Retinal pigment epithelial cell (primary cell): ENCODE results near the gene COBL.

Experiments used
- DNase-seq: peaks from one replicate; pipeline ENCODE4 v3.0.0-alpha.2; 2010; ENCODE audit warnings: low read depth
- H3K4me3 ChIP-seq: 2 replicates; pipeline ENCODE4 v1.5.1; 2011; ENCODE audit warnings: mild to moderate bottlenecking, low read length, control low read depth, moderate library complexity
- TF ChIP-seq, protein P1 (sequence below): conservative IDR thresholded peaks from 2 replicates; pipeline ENCODE4 v1.5.1; 2011; ENCODE audit warnings: low read depth, low read length, control low read depth, inconsistent platforms

COBL gene

DNA sequence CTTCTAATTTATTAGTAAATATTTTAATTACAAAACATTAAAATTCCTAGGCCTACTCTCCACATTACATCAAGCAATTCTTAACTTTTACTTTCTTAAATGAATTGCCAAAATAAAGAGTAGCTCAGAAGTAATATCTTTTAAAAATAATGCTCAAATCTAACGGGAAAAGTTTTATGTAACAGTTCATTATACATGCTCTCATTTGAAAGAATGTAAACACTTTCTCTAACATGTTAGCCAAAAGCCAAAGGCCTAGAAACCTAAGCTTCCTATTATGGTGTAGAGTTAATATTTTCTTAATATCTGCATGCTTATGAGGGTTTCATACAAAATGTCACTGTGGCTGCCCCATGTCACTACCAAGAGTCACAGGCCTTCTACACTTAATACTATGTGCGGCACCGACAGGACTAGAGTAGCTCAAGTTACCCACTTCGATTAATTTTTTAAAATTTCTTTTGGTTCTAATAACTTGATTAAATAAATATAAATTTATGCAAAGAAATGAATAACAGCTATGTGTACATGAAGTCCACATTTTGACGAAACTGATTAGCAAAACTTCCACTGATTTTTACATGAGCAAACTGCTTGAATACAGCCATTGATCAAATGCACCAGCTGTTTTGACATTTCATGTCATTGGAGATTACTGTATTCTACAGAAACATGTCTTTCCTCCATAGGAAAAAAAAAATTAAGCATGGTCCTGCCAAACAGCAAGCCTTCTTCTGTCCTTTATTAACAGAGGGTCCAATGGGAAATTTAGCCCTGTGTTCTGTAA, 3.5 kb downstream of the COBL start:
- DNase-seq, result no peak
- no peak overlapping the region for H3K4me3 ChIP-seq
- TF ChIP-seq, protein P1, sequence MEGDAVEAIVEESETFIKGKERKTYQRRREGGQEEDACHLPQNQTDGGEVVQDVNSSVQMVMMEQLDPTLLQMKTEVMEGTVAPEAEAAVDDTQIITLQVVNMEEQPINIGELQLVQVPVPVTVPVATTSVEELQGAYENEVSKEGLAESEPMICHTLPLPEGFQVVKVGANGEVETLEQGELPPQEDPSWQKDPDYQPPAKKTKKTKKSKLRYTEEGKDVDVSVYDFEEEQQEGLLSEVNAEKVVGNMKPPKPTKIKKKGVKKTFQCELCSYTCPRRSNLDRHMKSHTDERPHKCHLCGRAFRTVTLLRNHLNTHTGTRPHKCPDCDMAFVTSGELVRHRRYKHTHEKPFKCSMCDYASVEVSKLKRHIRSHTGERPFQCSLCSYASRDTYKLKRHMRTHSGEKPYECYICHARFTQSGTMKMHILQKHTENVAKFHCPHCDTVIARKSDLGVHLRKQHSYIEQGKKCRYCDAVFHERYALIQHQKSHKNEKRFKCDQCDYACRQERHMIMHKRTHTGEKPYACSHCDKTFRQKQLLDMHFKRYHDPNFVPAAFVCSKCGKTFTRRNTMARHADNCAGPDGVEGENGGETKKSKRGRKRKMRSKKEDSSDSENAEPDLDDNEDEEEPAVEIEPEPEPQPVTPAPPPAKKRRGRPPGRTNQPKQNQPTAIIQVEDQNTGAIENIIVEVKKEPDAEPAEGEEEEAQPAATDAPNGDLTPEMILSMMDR, result no peak

DNA sequence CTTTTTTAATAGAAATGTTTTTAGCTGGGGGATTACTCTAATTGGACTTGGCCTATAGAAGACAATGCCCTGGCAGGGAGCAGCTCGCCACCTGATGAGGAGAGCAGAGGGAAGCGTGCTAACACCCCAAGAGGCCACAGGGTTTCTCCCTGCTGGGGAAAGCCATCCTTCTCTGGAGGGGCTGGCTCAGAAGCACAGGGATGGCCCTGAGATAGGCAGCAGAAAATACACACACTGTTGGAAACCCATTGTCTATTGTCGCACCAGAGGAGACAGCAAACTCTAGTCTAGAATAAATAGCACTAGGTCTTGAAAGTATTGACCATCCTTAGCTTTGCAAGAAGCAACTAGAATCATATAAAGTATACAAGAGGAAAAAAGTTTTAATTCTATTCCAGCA, 5.4 kb downstream of the COBL start:
- H3K4me3 ChIP-seq, result no peak overlapping the region
- no peak for DNase-seq

DNA sequence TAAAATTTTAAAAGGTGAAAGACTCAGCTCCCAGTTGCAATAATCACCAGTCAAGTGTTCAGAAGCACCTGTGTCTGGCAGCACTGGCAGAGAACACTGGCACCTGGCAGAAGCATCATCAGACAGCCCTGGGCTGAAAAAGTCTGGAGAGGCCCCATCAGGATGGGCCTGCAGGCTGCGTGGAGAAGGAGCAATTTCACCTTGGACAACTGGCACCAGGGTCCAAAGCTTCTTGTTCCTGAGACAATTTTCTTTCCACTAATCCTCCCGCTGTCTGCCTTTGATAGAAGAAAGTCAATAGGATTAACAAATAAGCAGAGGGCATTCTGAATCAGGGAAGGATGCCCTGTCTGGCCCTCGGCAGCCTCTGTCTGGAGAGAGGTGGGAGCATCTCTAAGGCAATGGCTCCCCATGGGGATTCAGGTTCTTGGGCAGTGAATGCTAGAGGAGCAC, 6.5 kb downstream of the COBL start:
- no peak for DNase-seq
- TF ChIP-seq, protein P1, result no peak
- no peak overlapping the region for H3K4me3 ChIP-seq

More for the DNA sequence above, 5.4 kb downstream of the COBL start:
- TF ChIP-seq, protein P1, result no peak

GRCh38 chr7:51309361-51310130, 7.1 kb downstream of the COBL start:
- H3K4me3 ChIP-seq, result no peak overlapping the region
- DNase-seq, result no peak
- TF ChIP-seq, protein P1, result no peak

DNA sequence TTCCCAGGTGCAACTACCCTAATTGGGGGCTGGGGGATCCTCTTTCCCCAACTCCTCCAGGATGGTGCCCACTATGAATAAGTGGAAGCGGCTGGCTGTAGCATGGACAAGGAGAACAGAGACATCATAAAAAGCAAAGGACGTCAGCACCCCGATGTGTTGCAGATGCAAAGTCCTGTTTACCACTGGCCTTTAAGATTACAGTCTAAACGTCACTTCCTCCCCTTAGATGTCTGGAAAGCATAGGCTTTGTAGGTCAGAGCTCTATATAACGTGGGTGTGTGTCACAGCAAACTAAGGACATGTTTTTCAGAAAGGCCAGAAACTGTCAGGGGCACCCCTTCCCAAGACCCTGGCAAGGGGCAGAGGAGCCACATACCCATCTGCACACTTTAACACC, 7.9 kb downstream of the COBL start:
- TF ChIP-seq, protein P1, result no peak
- H3K4me3 ChIP-seq, result no peak overlapping the region
- DNase-seq, result no peak

DNA sequence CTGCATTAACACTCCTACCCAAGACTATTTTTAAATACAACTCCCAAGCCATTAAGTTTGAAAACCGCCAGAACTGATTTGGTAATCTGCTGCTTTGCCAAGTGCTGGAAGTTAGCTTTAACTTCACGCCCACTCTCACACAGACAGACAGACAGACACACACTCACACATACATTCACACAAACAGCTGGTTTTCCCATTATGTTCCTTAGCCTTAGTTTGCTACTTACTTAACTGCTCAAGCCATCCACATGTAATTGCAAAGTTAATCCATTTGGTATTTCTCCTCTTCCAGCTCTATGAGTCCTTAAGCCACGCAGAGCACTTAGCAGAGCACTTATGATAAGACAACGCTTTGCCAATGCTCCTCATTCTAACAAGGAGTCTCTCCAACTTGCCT, 8.3 kb downstream of the COBL start:
- TF ChIP-seq, protein P1, result no peak
- no peak overlapping the region for H3K4me3 ChIP-seq
- peak; percentile 15 for DNase-seq
